Endometrium (tissue), 2 donors: ENCODE results near the gene PREX1.

Source experiments
- FAIRE-seq: peaks from 2 replicates; lab custom pipeline; 2012; peaks lifted over from hg19 to GRCh38; lab: Jason Lieb, UNC
- donor health status: control.
- donor health status: control.

Gene PREX1

GRCh38 chr20:48680650-48681049 lies 147.1 kb downstream of the PREX1 start:
- FAIRE-seq: no peak

DNA sequence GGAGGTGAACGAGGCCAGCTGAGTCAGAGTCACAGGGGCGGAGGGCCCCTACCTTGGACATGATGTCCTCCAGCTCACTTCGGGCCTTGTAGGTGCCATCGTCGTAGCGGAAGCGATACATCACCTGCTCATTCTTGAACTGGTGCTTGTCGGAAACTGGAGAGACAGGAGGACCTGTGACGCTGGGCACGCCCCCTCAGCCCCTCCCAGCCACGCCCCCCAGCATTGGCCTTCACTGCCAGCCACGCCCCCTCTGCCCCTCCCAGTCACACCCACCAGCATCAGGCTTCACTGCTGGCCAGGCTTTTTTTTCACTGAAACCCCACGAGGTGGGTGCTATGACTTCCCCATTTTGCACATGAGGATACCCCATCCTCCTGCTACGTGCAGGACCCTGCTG lies 148.2 kb downstream of the PREX1 start:
- FAIRE-seq: no peak

DNA sequence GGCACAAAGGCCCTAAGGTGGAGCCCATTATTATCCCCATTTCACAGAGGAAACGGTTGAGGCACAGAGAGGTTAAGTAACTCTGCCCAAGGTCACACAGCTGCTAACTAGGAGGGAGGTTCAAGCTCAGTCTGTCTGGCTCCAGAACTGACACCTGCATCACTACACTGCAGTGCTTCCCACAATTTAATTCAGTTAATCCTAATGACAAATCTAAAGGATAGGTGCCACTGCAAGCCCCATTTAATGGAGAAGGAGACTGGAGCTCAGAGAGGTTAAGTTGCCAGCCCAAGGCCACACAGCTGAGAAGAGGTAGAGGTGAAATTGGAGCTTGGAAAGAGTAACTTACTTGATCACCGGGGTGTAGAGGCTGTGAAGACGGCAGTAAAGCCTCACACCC lies 148.8 kb downstream of the PREX1 start:
- FAIRE-seq: no peak

- FAIRE-seq: no peak
These were observed 149.4 kb downstream of the PREX1 start for GRCh38 chr20:48678421-48678820.

- FAIRE-seq: no peak
These were observed 150.9 kb downstream of the PREX1 start for GRCh38 chr20:48676795-48677460.

DNA sequence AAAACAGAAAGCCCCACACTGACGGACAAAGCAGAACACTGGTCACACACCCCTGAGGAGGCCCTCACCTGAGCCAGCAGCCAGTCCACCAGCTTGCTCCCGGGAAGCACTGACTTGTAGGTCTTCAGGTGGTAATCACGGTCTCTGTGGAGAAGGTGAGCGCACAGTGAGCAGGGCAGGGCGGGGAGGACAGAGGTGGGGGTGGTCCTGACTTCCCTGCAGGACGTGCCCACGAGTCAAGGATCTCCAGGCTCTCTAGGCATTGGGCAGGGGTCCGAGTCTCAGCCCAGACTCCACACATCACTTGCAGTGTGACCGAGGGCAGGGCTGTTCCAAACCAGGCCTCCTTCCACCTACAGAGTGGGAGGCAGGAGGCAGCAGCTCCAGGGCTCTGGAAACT lies 151.7 kb downstream of the PREX1 start:
- FAIRE-seq: no peak

- no peak for FAIRE-seq
These were observed 153.3 kb downstream of the PREX1 start for GRCh38 chr20:48674461-48674860.

DNA sequence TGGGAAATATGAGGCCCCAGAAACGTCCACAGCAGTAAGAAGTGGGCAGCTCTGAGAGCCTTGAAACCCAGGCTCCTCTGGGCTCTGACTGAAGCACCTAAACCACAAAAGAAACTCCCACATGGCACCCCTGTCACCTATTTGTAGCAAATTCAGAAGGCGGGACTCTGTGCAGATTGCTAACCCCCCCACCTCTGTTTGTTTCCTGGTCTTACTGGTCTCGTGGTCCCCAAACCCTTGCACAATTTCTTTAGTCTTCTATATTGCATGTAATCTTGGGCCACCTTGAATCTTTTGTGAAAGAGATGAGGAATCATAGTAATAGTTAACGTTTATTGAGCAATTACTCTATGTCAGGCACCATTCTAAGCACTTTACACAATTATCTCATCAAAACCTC lies 154.3 kb downstream of the PREX1 start:
- FAIRE-seq: no peak

DNA sequence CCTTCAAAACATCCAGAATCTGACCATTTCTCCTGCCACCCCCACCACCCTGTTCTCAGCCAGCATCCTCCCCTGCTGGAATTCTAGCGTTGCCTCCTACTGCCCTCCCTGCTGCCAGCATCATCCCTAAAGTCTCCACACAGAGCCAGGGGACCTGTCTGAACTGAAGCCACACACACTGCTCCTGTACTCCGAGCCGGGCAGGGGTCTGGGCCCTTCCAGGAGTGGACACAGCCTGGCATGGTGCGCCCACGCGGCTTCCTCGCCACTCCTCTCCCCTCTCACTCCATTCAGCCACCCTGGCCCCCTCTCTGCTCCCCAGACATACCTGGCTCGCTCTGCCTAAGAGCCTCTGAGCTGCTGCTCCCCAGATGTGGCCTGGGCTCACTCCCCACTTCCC lies 155.5 kb downstream of the PREX1 start:
- FAIRE-seq: no peak

- no peak for FAIRE-seq
These were observed 156.7 kb downstream of the PREX1 start for GRCh38 chr20:48671141-48671540.

DNA sequence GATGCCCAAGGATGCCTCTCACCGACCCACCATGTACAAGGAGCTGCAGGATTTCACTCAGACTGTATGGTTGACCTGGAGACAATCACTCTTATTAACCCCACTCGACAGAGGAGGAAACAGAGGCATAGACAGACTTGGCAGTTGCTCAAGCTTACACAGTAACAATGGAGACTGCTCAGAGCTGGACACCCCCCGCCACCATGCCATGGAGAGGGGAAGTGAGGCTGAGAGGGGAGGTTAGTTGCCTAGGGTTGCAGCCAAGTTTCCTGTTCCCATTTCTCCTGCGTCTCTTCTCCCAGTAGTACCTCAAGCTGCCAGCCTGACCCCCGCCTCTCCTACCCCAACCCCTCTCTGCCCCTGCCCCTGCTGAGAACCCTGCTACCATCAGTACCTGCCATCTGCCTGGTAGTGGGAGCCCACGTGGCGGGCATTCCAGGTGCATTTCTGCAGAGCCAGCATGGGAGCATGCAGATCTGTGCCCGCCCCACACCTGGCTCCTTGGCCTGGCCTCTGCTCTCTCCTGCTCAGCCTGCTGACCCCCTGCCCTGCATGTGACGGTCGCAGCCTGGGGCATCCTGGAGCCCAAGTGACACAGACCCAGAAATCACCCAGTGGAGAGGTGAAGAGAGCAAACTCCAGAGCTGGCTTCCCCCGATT lies 157.7 kb downstream of the PREX1 start:
- no peak for FAIRE-seq

GRCh38 chr20:48668451-48668946 lies 159.3 kb downstream of the PREX1 start:
- no peak for FAIRE-seq

GRCh38 chr20:48667889-48668413 lies 159.8 kb downstream of the PREX1 start:
- FAIRE-seq: no peak

DNA sequence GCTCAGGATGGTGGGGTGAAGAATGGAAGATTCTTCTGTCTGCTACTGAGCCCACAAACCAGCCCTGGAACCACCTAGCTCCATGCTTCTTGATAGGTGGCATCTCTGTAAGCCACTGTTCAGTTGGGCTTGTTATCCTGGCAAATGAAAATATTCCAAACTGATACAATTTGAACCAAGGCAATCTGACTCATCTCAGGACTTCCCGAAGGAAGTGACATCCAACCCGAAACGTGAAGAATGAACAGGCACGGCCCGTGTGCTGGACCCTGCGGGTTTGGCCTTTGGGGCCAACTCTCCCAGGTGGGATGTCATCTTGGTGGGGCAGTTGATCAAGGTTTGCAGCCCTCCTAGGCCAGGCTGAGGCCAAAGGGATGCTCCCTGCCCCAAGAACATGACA lies 160.3 kb downstream of the PREX1 start:
- no peak for FAIRE-seq

- no peak for FAIRE-seq
These were observed 162.0 kb downstream of the PREX1 start for GRCh38 chr20:48665785-48666184.

- FAIRE-seq: no peak
These were observed 165.1 kb downstream of the PREX1 start for GRCh38 chr20:48662711-48663110.

DNA sequence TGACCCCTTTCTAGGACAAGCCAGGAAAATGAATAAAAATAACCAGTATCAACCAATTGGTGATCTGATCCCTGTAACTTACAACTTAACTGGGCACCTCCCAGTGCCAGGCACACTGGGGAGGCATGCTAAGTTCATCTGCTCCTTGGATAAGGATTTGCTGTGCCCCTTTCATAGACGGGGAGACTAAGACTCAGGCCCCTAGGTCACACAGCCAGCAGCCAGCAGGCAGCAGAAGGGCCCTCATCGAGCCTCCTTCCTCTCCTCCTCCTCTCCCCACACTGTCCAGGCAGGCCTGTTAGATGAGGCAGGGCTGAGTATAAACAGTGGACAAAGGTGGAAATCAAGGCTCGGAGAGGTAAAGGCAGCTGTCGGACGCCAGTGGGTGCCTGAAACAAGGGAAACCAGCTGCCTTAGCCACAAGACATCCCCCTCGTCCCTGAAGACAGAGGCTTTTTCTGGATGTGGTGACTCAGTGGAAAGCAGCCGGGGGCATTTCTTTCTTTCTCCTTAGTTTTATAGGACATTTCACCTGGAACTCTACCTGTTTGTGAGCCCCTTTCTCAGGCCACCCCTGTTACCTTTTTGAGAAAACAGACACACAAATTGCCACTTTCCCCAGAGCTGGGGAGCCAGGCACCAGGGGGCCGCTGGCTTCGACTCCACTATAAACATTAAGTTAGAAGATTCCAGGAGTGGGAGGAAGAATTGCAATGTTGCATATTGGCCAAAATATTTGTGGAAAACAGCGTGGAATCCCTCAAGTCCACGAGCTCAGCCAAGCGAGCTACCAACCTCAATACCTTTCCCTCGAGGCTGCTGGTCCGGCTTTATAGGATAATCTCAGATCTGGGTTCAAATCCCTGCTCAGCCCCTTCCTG lies 166.0 kb downstream of the PREX1 start:
- no peak for FAIRE-seq

GRCh38 chr20:48660788-48661187 lies 167.0 kb downstream of the PREX1 start:
- FAIRE-seq: no peak

GRCh38 chr20:48659858-48660257 lies 167.9 kb downstream of the PREX1 start:
- no peak for FAIRE-seq

- no peak for FAIRE-seq
These were observed 169.3 kb downstream of the PREX1 start for GRCh38 chr20:48658505-48658904.

GRCh38 chr20:48658198-48658476 lies 169.7 kb downstream of the PREX1 start:
- no peak for FAIRE-seq

DNA sequence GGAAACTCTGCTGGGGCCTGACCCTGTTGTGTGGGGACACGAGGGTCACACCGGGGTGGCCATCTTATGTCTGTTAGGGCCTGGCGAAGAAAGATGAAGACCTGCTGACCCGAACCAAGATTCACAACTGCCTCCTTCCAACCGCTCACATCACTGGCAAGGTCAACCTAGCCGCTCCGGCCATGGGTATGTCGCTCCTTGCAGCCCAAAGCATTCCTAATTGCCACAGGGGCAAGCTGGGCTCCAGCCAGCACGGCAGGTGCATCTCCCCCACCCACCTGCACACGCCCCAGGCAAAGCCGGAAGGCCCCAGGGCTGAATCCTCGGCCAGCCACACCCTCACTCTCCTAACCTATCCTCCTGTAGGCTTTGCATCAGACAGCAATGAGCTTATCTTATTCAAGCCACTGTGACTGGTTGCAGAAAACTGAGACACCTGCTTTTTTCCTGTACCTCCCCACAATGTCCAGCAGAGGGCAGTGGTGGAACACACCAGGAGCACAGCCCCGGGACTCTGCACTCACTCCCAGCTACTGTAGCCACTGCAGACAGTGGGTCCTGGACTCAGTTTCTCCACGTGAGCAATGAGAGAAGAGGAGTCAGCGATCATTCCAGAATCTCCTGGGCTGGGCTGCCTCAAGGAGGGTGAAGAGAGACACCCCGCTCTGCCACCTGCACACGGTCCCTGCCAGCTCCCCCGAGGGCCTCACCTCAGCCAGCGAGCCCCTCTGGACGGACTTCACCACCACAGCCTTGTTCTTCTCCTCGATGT lies 170.2 kb downstream of the PREX1 start:
- FAIRE-seq: no peak
